HUES48 (cell line): ENCODE results near the gene HACD1.
"Not testable (repeated sequence)": the region's sequence is repeated elsewhere in the genome, so short reads cannot be mapped to it uniquely, and the experiment has no call there.

ENCODE experiments used
- H3K27ac ChIP-seq: one replicate; pipeline ENCODE4 v1.7.0; 2013; ENCODE audit warnings: low read depth, low read length, inconsistent platforms
- H3K27me3 ChIP-seq: 2 replicates; pipeline ENCODE4 v1.6.1; 2013; ENCODE audit warnings: mild to moderate bottlenecking, low read length; ENCODE audit not compliant: control insufficient read depth, insufficient read depth
- H3K36me3 ChIP-seq: 2 replicates; pipeline ENCODE4 v1.6.1; 2013; ENCODE audit warnings: low read length; ENCODE audit not compliant: control insufficient read depth, insufficient read depth
- H3K4me1 ChIP-seq: 2 replicates; pipeline ENCODE4 v1.6.1; 2013; ENCODE audit warnings: mild to moderate bottlenecking, low read length; ENCODE audit not compliant: control insufficient read depth, insufficient read depth
- H3K4me3 ChIP-seq: 2 replicates; pipeline ENCODE4 v1.5.1; 2013; ENCODE audit warnings: mild to moderate bottlenecking, low read depth, low read length
- H3K9ac ChIP-seq: 2 replicates; pipeline ENCODE4 v1.6.1; 2013; ENCODE audit warnings: mild to moderate bottlenecking, low read depth, low read length, moderate library complexity
- H3K9me3 ChIP-seq: 2 replicates; pipeline ENCODE4 v1.6.1; 2013; ENCODE audit warnings: low read length; ENCODE audit not compliant: control insufficient read depth, insufficient read depth

The HACD1 gene

GRCh38 chr10:17607060-17607459 is 10.1 kb downstream of the HACD1 start:
- H3K36me3 ChIP-seq: peaks cover 5% of the 10 kb centered on the region; the same call in 1 of the 2 replicates
- no peaks in the 10 kb centered on the region for H3K9me3 ChIP-seq
- H3K27me3 ChIP-seq: no peaks in the 10 kb centered on the region
- H3K4me1 ChIP-seq: no peaks in the 10 kb centered on the region
- no peak overlapping the region for H3K27ac ChIP-seq
- H3K4me3 ChIP-seq: no peak overlapping the region
- H3K9ac ChIP-seq: no peak overlapping the region

GRCh38 chr10:17606547-17607040 is 10.6 kb downstream of the HACD1 start:
- Histone ChIP-seq H3K27me3 (no peaks in the 10 kb centered on the region), H3K4me3 (no peak overlapping the region), H3K4me1 (no peaks in the 10 kb centered on the region), H3K27ac (no peak overlapping the region), H3K9me3 (no peaks in the 10 kb centered on the region), H3K9ac (no peak overlapping the region), H3K36me3 (peaks cover 4% of the 10 kb centered on the region)

DNA sequence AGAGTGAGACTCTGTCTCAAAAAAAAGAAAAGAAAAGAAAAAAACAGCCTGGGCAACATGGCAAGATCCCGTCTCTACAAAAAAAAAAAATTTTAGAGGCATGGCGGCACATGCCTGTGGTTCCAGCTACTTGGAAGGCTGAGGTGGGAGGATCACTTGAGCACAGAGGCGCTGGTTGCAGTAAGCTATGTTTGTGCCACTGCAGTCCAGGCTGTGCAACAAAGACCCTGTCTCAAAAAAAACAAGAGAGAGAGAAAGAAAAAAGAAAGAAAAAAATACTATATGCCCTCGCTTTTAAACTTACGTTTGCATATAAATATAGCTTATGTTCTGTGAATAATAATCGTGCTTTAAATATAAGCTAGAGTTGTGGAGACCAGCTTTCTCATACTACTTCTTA is 11.2 kb downstream of the HACD1 start:
- H3K9ac ChIP-seq: no peak overlapping the region
- no peaks in the 10 kb centered on the region for H3K9me3 ChIP-seq
- H3K4me3 ChIP-seq: no peak overlapping the region
- H3K27ac ChIP-seq: no peak overlapping the region
- H3K36me3 ChIP-seq: peaks cover 8% of the 10 kb centered on the region
- no peaks in the 10 kb centered on the region for H3K27me3 ChIP-seq
- no peaks in the 10 kb centered on the region for H3K4me1 ChIP-seq

- H3K9me3 ChIP-seq: no peaks in the 10 kb centered on the region
- H3K4me1 ChIP-seq: no peaks in the 10 kb centered on the region
- H3K4me3 ChIP-seq: no peak overlapping the region
- H3K9ac ChIP-seq: no peak overlapping the region
- H3K27ac ChIP-seq: no peak overlapping the region
- no peaks in the 10 kb centered on the region for H3K27me3 ChIP-seq
- peaks cover 10% of the 10 kb centered on the region for H3K36me3 ChIP-seq
Observed at GRCh38 chr10:17599089-17599488, 18.1 kb downstream of the HACD1 start.

DNA sequence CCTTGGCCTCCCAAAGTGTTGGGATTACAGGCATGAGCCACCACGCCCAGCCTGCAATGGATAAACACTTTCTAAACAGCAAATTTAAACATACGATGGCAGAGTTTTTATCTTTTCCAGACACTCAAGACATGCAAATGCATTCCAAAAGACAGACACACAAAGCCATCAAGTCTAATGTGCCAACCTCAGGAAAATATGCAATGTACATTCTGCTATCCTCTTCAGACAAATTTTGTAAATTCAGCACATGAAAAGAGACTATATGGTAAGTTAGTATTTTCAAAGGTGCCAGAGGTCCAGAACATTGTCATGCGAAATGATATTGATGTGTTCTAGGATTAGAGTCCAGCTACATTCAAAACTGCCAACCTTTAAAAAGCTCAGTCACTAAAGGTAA is 19.8 kb downstream of the HACD1 start:
- H3K36me3 ChIP-seq: peaks cover 13% of the 10 kb centered on the region; the same call in 1 of the 2 replicates
- H3K9me3 ChIP-seq: no peaks in the 10 kb centered on the region
- H3K27me3 ChIP-seq: no peaks in the 10 kb centered on the region
- H3K4me3 ChIP-seq: no peak overlapping the region
- no peak overlapping the region for H3K27ac ChIP-seq
- H3K4me1 ChIP-seq: no peaks in the 10 kb centered on the region
- H3K9ac ChIP-seq: no peak overlapping the region

- Histone ChIP-seq H3K4me3 (no peak overlapping the region), H3K27me3 (no peaks in the 10 kb centered on the region), H3K27ac (no peak overlapping the region), H3K36me3 (peaks cover 7% of the 10 kb centered on the region; the same call in 1 of the 2 replicates), H3K9ac (no peak overlapping the region), H3K9me3 (no peaks in the 10 kb centered on the region), H3K4me1 (peaks cover 6% of the 10 kb centered on the region; the same call in 1 of the 2 replicates)
Observed at GRCh38 chr10:17590969-17591645, 26.1 kb downstream of the HACD1 start.

DNA sequence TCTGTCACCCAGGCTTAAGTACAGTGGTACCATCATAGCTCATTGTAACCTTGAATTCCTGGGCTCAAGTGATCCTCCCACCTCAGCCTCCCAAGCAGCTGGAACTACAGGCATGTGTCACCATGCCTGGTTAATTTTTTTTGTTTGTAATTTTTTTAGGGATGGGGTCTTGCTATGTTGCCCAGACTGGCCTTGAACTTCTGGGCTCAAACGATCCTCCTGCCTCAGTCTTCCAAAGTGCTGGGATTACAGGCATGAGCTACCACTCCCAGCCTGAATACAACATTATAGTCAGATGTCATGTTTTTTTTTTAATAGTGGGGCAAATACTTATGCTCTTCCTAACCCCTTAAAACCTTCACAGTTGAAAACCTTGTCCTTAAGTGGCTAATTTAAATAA is 27.9 kb downstream of the HACD1 start:
- H3K36me3 ChIP-seq, H3K4me1 ChIP-seq: not testable (repeated sequence)

DNA sequence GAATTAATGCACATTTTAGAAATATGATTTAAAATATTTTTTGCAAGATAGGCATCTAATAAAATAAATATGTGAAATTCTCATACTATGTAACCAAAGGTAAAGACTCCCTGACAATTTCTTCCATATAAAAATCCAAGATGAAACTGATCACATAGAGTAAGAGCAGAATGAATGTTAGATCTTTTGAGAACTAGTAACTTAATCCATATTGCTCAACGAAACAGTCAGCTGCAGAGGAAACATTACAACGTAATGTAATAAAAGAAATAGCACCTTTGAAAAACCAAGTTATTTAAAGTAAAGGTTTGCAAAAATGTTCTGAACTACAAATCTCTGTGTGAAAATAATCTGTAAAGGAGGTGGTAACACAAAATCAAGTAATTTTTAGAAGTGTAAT is 28.8 kb downstream of the HACD1 start:
- H3K27ac ChIP-seq: no peak overlapping the region
- H3K9me3 ChIP-seq: no peaks in the 10 kb centered on the region
- no peak overlapping the region for H3K4me3 ChIP-seq
- no peak overlapping the region for H3K9ac ChIP-seq
- 0 out of 2 replicates have a peak, but pooled peaks cover under 1% of the 10 kb centered on the region for H3K36me3 ChIP-seq
- no peaks in the 10 kb centered on the region for H3K27me3 ChIP-seq
- H3K4me1 ChIP-seq: peaks cover 6% of the 10 kb centered on the region; the same call in 1 of the 2 replicates

More for the DNA sequence above, 27.9 kb downstream of the HACD1 start:
- H3K9ac ChIP-seq, H3K4me3 ChIP-seq, H3K9me3 ChIP-seq, H3K27me3 ChIP-seq, H3K27ac ChIP-seq: not testable (repeated sequence)

- H3K9ac ChIP-seq, H3K9me3 ChIP-seq, H3K27ac ChIP-seq, H3K27me3 ChIP-seq, H3K4me3 ChIP-seq, H3K36me3 ChIP-seq, H3K4me1 ChIP-seq: not testable (repeated sequence)
Observed at GRCh38 chr10:17587321-17587720, 29.9 kb downstream of the HACD1 start.

DNA sequence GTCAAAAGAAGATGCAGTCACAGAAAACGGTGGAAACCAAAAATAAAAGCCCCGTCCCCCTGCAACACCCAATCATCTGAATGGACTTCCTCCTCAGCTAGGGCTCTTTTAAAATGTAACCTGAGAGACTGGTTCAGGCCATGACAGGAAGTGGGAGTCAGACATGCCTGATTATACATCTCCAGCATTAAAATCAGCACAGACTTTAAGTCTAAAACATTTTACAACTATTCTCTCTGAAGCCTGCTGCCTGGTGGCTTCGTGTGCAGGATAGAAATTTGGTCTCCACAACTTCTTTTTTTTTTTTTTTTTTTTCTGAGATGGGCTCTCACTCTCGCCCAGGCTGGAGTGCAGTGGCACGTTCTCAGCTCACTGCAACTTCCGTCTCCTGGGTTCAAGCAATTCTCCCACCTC is 30.3 kb downstream of the HACD1 start:
- Histone ChIP-seq H3K27me3 (no peaks in the 10 kb centered on the region), H3K27ac (no peak overlapping the region), H3K4me3 (no peak overlapping the region), H3K9ac (no peak overlapping the region), H3K36me3 (no peaks in the 10 kb centered on the region), H3K4me1 (peaks cover 6% of the 10 kb centered on the region; the same call in 1 of the 2 replicates), H3K9me3 (no peaks in the 10 kb centered on the region)

GRCh38 chr10:17585016-17585415 is 32.2 kb downstream of the HACD1 start:
- H3K9me3 ChIP-seq: no peaks in the 10 kb centered on the region
- no peak overlapping the region for H3K4me3 ChIP-seq
- no peaks in the 10 kb centered on the region for H3K27me3 ChIP-seq
- no peak overlapping the region for H3K9ac ChIP-seq
- no peaks in the 10 kb centered on the region for H3K36me3 ChIP-seq
- H3K27ac ChIP-seq: no peak overlapping the region
- H3K4me1 ChIP-seq: peaks cover 6% of the 10 kb centered on the region; the same call in 1 of the 2 replicates
